DOHH2 (cell line): ENCODE results near the gene ZBTB47.

ENCODE experiments used
- EZH2phosphoT487 ChIP-seq: fragments of 200-600 bp; sonication (generic); IDR thresholded peaks from 2 replicates; pipeline ENCODE4 v1.6.1; 2017; ENCODE audit warnings: borderline replicate concordance, mild to moderate bottlenecking, antibody characterized with exemption, low read length, moderate library complexity, mixed read lengths
- TF ChIP-seq, protein P1 (sequence below): fragments of 200-600 bp; sonication (generic); IDR thresholded peaks from one replicate; pipeline ENCODE4 v1.5.1; 2014; ENCODE audit warnings: antibody characterized with exemption, mild to moderate bottlenecking, low read depth, low read length; ENCODE audit not compliant: poor library complexity, severe bottlenecking

DNA sequence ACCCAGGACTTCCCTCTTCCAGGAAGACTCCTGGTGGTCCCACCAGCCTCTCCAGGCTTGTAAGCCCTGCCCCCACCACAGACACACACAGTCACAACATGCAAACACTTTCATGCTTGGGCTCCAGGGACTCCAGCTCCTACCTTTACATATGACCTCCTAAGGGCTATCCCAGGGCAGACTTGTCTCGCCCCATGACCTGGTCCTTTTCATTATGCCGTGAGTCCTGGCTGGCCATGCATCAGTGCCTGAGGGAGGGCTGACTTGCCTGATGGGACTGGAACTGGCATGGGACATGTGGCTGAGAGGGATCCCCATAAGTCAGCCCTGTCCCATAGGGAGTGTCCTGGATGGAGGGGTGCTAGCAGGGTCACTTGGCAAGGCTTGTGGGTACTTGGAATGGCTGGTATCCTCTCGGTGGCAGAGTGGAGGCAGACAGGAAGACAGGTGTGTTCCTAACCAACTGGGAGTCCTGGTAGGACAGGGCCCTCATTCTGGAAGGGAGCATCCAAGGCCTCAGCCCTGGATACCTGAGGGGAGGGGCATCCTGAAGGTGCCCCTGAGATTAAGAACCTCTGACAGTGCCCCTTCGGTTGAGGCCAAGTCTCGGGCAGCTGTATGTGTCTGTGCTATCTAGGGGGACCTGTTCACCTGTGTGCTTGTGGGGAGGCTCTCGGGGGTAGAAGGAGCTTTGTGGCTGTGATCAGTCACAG lies 49.6 kb downstream of the ZBTB47 start:
- TF ChIP-seq, protein P1, sequence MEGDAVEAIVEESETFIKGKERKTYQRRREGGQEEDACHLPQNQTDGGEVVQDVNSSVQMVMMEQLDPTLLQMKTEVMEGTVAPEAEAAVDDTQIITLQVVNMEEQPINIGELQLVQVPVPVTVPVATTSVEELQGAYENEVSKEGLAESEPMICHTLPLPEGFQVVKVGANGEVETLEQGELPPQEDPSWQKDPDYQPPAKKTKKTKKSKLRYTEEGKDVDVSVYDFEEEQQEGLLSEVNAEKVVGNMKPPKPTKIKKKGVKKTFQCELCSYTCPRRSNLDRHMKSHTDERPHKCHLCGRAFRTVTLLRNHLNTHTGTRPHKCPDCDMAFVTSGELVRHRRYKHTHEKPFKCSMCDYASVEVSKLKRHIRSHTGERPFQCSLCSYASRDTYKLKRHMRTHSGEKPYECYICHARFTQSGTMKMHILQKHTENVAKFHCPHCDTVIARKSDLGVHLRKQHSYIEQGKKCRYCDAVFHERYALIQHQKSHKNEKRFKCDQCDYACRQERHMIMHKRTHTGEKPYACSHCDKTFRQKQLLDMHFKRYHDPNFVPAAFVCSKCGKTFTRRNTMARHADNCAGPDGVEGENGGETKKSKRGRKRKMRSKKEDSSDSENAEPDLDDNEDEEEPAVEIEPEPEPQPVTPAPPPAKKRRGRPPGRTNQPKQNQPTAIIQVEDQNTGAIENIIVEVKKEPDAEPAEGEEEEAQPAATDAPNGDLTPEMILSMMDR = no peak
- TF ChIP-seq EZH2phosphoT487 = no peak
